ENCODE measurements around the gene ABCA8.
A peak's percentile ranks its signal among the peaks of the same experiment; 100 is the strongest.
"Not testable (repeated sequence)": the region's sequence is repeated elsewhere in the genome, so short reads cannot be mapped to it uniquely, and the experiment has no call there.

Gene ABCA8

DNA sequence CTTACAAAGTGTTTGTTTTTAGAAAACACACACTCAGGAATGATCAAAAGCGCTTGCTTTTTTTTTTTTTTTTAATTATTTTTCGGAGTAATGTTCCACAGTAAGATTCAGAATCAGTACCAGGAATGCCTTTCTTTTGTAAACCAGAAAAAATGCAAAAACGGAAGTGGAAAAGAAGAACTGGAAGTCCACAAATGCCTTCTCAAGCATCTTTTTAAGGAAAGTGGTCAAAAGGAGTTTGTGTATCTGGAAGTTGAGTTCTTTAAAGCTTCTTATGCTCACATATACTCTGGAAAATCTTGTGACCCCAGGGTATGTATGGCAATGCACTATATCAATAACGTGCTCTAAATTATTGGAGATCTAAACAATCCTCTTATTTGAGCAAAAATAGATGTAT is 126.0 kb downstream of the ABCA8 start:
- DNase-seq (ENCODE audit: low read depth) = no peak

DNA sequence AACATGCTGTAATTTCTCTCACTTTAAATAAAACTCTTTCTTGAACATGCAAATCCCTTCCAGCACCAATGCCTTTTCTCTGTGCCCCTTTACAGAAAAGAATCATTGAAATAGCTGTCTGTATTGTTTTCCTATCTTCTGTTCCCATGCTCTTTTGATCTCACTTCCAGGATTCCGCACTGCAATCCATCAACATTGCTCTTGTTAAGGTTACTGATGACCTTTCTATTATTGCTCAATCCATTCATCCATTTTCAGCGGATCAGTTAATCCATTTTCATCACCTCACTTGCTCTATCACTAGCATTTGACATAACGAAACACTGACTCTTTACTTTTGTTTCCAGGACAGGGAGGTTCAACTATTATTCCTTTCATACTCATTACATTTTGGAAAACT is 130.5 kb downstream of the ABCA8 start:
- no peak for DNase-seq (ENCODE audit: low read depth)

DNA sequence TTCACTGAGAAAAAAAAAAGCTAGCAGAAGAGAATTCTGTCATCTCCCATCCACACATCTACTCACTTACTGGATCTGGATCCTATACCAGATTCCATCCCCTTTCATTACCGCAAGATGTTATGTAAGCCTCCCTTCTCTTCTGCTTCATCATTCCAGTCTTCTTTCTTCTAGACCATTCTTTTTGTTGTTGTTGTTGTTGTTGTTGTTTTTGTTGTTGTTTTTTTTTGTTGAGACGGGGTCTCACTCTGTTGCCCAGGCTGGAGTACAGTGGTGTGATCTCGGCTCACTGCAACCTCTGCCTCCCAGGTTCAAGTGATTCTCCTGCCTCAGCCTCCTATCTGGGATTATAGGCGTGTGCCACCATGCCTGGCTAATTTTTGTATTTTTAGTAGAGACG is 131.0 kb downstream of the ABCA8 start:
- not testable (repeated sequence) for DNase-seq (ENCODE audit: low read depth)

DNA sequence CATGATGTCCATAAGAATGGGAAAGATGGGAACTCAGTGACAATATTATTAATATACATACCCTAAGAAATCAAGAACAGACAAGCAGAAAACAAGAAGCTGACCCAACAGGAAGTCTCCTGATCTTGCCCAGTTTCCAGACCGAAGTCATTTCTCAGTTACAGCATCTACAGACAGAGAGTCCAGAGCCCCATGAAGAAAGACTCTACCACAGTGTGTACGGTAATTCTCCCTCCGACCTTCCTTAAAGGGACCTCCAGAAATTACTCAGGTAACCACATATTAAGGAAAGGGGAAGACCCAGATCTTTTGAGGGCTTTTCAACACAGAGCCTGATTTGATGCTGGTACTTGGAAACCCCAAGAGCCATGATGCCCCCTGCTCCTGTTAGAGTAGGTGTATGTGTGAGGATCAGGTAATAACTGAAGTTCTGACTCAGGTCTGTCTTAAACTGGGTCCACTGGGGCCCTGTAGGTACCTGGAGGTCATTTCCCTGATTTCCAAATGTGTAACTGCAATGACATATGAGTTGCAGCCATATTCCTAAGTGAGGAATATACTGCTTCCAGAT is 132.4 kb downstream of the ABCA8 start:
- DNase-seq (ENCODE audit: low read depth) = no peak

DNA sequence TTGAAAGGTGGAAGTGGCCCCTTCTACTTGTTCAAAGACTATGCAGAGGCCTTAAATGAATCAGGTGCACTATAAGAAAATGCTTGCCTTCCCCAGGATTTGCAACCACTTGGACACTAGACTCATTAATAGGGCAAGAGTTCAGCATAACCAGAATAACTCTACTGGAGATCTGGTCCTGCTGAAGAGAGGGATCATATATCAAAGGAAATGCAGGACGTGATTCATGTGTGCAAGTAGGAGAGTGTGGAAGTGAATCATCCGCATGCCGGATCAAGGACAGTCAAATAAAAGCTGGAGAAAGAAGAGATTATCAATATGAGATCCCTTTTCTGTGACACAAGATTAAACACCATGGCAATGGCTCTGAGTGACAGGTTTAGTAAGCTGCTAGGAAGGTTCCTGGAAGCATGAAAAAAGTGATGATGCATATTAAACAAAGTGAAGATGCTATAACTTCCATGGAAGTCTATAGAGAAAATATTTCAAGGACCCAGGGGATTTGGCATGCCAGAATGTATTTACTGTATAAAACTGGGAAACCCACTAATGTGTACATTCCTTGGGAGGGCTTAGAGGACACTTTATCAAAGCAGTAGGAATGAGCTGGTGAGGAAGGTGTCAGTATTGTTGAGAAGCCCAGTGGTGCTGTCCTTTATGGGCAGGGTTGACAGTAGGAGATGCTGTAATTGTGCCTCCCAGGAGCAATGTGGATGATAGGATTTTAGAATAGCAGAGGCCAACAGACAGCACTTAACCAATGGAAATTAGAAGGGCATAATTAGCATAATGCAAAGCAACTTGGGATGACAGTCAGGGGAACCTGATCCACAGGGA is 133.1 kb downstream of the ABCA8 start:
- peak; percentile 82 for DNase-seq (ENCODE audit: low read depth)

DNA sequence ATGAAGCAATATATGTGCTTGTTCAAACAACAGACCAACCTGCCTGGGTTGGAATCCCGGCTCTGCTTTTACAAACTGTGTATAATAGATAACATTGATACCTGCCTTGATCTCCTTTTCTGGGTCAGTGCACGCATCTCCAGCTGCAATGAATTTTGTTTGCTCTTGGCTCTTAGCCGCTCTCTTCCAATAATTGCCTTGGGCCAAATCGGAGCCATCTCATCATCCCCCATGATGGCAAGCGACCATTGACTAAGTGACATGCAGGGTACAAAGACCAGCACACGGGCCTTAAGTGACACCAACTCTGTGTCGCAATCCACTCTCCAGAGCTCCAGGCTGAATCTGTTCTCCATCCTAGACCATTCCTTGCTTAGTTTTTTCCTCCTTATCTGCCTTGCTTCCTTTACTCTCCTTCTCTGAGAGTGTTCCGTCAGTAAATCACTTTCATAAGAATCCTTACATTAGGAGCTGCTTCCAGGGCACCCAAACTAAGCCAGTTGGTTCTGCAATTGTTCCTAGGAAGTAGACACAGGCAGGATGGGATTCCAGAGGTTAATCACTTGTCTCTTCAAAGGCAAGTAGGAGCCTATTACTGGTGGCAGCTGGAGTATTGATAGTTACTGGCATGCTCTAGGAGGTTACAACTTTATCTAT is 134.2 kb downstream of the ABCA8 start:
- no peak for DNase-seq (ENCODE audit: low read depth)

DNA sequence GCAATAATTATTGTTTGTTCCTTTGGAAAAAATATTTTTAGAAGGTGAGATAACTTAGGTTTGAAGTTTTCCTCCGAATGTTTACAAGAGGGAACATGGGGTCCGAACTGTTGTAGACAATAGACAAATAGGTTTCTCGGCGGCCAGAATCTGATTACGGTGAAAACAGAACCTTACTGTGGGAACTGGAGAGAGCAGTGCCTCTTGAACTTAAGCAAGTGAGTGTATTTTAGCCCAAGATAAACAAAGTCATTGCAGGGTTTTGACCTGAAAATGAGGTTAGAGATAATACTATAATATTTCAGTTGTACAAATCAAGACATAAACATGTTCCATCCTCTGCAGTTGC is 134.7 kb downstream of the ABCA8 start:
- DNase-seq (ENCODE audit: low read depth) = no peak

DNA sequence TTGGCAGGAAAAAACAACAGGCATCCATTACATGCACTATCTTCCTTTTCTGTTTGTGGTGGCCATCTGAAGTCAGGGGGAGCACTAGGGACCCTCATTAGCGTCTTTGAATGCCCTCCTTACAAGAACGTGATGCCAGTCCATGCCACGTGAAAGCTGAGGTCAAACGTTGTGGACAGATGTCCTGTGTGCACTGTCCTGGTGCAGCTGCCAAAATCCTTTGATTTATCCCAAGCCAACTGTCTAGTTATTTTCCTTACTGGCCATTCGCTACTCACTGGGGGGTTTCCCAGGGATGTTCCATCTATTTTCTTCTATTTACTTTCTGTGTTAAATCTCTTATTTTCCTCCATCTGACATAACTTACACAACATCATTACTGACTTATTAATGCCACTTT is 135.7 kb downstream of the ABCA8 start:
- no peak for DNase-seq (ENCODE audit: low read depth)
